IPS-18c (cell line): Measurements from ENCODE around the gene RBBP7.
"Not testable (repeated sequence)": the region's sequence is repeated elsewhere in the genome, so short reads cannot be mapped to it uniquely, and the experiment has no call there.

Experiments used
- H3K4me3 ChIP-seq: 2 replicates; pipeline ENCODE4 v1.7.0; 2013; ENCODE audit warnings: low read depth, mild to moderate bottlenecking, low read length, moderate library complexity; ENCODE audit not compliant: insufficient read depth
- H3K9me3 ChIP-seq: one replicate; pipeline ENCODE4 v1.6.1; 2013; ENCODE audit warnings: mild to moderate bottlenecking, low read length, moderate library complexity; ENCODE audit not compliant: control insufficient read depth, insufficient read depth

Gene RBBP7

DNA sequence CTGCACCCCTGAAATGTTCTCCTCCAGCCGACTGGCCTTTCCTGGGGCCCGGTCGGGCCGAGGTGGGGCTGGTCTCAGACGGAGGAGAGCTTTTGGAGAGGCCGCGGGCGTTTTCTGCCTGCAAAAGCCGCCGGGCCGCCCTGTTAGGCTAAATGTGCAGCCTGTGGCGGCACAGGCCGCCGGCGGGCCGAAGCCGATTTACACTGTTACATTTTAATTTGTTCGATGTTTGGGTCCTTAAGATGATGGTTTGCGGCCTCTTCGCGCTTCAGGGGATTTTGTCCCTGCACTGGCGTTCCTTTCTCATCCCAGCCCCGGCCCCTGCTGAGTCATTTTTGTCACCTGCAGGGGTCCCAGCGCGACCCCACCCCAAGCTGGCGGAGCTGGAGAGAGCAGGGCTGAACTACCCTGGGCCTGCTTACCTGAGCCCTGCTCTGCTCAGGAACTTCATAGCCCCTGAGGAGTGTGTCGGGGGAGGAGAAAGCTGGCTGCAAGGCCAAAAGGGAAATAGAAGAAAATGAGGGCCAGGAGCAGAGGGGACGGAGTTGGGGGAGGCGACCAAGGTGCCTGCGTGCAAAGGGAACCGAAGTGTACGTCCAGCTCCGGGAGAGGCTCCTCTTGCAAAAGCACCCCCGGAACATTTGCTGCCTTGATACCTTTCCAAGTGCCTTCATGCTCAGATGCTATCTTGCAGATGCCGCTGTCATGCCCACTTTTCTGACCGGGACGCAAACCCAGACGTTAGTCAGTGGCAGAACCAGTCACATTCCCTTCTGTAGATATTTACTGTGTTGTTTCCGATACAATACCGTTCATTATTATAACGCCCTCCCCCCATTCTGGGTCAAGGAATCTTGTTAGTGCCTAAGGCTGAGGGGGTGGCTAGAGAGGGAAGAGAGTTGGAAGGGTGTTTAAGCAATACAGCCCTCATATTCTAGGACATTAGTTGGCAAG lies 977 bp upstream of the RBBP7 start:
- peak overlapping the region; percentile 84 for H3K4me3 ChIP-seq
- H3K9me3 ChIP-seq: peaks cover 5% of the 10 kb centered on the region

DNA sequence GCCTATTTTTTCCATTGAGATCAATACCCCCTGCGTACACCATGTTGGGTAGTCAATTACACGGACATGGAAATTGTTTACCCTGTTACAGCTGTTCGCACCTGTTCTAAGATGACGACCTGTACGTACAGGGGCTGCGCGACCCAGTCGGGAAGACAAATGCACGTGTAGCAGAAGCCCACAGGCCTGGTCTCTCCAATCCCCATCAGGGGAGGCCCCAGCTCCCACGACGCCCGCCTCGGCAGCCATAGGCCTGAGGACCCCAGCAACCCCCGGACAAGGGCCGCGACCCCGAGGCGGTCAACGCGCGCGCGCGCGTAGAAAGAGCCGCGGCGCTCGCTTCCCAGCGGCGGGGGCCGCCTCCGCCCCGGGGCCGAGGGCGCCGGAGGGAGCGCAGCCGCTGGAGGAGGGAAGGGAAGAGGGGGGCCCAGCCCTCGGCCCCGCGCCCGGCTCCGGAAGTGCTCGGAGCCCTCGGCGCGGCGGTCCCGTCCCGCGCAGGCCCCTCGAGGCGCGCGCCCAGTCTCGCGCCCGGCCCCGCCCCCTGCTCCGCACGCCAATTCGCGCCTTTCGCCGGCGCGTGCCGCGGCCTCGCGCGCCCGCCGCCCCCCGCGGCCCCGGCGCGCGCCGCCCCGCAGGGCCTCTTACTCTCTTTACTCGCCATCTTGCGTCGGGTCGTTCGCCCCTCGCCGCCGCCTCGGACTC lies 618 bp downstream of the RBBP7 start:
- H3K9me3 ChIP-seq: peaks cover 5% of the 10 kb centered on the region
- peak overlapping the region; percentile 92 for H3K4me3 ChIP-seq

DNA sequence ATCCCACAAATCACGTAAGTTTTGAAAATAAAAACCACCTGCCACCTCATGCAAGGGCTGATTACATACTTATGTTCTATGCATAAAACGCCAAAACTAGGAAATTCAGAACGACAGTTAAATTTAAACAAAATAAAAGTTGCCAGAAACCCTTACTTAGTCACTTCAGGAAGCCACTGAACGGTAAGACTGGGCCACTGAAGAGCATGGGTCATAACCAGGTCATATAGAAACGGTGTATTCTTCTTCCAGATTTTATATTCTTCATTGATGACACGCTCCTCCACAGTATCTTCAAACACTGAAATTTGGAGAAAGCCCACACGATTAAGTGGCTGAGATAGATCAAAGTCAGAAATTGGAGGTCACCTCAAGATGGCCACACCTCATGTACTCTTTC lies 1.2 kb downstream of the RBBP7 start:
- Histone ChIP-seq H3K4me3 (peak overlapping the region; percentile 92), H3K9me3 (peaks cover 5% of the 10 kb centered on the region)

DNA sequence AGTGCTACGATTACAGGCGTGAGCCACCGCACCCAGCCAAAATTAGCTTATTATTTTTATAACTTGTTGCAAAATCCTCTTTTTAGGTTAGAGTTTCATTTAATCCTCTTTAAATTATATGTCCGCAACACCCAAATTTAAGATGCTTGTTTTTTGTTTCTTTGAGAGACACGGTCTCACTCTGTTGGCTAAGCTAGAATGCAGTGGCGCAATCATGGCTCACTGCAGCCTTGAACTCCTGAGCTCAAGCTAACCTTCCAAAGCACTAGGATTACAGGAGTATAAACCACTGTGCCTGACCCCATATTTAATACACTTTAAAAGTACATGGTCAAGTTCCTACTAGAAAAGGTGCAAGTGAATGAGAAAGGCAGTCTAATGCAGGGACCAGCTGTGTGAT lies 2.2 kb downstream of the RBBP7 start:
- Histone ChIP-seq H3K9me3 (peaks cover 5% of the 10 kb centered on the region), H3K4me3 (no peak overlapping the region)

DNA sequence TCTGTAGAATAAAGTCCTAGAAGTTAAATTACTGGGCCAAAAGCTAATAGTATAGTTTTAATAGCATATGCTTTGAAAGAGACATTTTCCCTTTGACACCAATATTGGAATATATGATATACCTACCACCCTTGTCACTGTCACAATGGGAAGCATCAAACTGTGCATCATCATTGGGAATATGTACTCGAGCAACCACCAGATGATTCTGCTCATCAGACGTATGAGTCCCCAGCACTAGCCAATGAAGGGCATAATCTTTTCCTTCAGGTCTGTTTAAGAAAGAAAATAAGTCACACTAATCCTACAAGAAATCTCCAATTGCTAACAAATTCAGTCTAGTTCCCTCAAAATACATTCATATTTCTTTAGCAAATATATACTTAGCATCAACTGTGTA lies 7.3 kb downstream of the RBBP7 start:
- Histone ChIP-seq H3K9me3 (peaks cover 2% of the 10 kb centered on the region), H3K4me3 (no peak overlapping the region)

DNA sequence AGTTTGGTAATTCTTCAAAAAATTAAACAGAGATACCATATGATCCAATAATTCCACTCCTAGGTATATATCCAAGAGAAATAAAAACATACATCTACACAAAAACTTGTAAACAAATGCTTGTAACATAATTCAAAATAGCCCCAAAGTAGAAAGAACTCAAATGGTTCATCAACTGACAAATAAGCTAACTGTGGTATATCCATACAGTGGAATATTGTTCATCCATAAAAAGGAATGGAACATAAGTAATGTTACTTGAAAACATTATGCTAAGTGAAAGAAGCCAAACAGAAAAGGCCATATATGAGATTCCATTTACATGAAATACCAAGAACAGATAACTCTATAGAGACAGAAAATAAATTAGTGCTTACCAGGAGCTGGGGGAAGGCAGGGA lies 13.4 kb downstream of the RBBP7 start:
- H3K9me3 ChIP-seq: peaks cover 2% of the 10 kb centered on the region
- no peak overlapping the region for H3K4me3 ChIP-seq

DNA sequence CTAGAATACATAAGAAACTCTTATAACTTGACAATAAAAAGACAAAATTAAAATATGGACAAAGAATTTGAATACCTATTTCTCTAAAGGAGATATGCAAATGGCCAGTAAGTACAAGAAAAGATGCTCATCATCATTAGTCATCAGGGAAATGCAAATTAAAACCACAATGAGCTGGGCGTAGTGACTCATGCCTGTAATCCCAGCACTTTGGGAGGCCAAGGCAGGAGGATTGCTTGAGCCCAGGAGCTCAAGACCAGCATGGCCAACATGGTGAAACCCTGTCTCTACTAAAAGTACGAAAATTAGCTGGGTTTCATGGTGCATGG lies 14.1 kb downstream of the RBBP7 start:
- not testable (repeated sequence) for H3K4me3 ChIP-seq, H3K9me3 ChIP-seq

DNA sequence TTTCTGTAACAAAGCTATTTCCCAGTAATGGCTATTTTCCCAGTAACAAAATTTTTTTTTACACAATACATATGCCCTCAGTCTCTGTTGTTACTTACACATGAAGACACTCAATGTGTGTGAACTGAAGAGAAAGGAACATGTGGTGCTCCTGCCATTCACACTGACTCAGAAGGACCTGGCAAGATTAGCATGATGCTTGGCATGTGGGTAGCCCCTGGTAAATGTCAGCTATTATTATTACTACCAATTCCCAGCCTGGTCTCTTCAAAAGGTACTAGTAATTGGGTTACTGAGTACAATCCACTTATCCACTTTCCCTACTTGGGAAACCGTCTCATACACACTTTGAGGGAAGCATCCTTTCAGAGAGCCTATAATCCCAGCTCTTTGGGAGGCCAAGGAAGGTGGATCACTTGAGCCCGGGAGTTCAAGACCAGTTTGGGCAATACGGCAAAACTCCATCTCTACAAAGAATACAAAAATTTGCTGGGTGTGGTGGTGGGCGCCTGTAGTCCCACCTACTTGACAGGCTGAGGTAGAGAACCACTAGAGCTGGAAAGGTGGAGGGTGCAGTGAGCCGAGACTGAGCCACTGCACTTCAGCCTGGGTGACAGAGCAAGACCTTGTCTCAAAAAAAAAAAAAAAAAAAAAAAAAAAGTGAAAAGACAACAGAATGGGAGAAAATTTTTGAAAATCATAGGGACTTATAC lies 14.6 kb downstream of the RBBP7 start:
- Histone ChIP-seq H3K9me3 (peaks cover 2% of the 10 kb centered on the region), H3K4me3 (no peak overlapping the region)

DNA sequence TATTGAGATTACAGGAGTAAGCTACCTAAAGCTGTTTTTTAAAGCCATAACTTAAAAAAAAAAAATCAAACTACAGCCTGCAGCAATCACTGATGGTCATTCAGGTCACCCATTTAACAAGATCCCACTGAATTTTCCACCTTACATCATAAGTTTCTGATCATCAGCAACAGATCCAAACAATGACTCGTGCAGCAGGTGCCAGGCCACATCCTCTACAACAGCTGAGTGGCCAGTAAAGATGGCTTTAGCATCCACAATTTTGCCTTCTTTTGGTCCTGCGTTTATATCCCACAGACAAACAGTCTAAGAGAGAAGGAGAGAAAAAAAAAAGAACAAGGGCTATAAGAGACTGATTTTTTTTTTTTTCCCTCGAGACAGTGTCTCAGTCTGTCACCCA lies 16.6 kb downstream of the RBBP7 start:
- no peaks in the 10 kb centered on the region for H3K9me3 ChIP-seq
- no peak overlapping the region for H3K4me3 ChIP-seq

DNA sequence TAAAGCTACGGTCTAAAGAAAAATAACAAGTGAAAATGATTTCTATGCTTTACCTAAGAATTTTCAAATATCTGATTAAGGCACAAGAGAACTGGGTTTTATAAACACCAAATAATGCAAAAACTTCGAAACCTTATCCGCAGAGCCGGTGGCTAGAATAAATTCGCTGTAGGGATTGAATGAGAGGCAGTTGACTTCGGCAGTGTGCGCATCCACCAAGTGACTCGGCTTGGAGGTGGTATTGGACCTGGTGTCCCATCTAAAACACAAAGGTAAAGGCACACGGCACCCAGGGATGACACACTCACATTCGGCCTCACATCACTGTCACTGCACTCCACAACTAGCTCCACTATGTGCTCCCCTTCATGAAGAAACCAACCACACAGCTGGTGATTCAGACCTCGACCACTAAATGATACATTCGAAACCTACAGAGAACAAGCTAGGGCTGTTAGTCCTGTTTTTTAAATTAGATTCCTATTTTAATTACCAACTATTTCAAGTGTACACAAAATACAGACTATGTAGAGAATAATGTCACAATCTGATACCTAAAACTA lies 17.5 kb downstream of the RBBP7 start:
- H3K9me3 ChIP-seq: no peaks in the 10 kb centered on the region
- no peak overlapping the region for H3K4me3 ChIP-seq

DNA sequence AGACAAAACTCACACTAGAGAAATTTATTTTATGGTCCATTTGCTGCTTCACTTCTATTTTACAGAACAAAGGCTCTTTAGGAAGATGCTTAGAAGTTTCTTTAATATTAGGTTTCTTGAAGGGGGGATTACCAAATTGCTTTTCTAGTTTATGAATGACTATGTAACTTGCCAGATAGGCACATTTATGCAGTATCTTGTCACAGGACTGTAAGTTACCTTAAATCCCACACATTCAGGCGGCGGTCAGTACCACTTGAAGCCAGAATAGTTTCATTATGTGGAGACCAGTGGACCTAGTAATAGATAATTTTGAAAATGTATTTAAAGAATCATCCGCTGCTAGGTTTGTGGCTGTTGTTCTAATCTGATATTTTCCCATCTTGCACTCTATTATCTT lies 18.3 kb downstream of the RBBP7 start:
- no peak overlapping the region for H3K4me3 ChIP-seq
- H3K9me3 ChIP-seq: no peaks in the 10 kb centered on the region

DNA sequence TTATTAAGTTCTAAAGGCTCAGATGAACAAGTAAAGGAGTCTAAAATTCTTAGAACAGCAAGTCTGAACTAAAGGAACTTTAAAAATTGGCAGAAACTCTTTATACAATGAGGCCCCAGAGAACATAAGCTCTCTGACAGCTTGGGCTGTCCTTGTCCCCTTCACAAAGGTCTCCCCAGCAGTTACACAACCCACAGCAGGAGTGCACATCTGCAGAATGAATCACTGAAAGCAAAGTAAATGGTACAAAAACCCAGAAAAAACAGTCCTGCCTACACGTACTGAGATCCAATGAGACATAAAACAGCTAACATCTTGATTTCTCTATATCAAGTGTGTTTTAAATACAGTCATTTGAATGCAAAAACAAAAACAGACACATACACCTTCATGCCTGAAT lies 18.7 kb downstream of the RBBP7 start:
- H3K9me3 ChIP-seq: no peaks in the 10 kb centered on the region

DNA sequence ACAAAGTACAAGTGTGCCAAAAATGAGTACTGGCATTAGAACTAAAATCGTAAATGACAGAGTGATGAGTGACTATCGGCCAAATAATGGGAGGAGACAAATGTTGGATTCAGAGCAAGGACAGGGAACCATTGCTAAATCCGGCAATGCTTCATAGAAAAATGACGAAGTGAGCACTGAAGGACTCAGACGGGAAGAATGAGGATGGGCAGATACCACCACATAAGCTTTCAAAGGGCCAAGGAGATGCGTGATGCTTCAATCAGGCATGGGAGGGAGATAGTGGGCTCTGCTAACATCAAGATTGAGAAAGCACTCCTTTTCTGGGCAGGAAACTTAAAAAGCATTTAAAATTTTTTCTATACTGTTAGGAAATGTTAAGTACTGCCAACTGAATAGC lies 21.6 kb downstream of the RBBP7 start:
- no peaks in the 10 kb centered on the region for H3K9me3 ChIP-seq
- H3K4me3 ChIP-seq: no peak overlapping the region

More for the DNA sequence above, 18.7 kb downstream of the RBBP7 start:
- H3K4me3 ChIP-seq: no peak overlapping the region

DNA sequence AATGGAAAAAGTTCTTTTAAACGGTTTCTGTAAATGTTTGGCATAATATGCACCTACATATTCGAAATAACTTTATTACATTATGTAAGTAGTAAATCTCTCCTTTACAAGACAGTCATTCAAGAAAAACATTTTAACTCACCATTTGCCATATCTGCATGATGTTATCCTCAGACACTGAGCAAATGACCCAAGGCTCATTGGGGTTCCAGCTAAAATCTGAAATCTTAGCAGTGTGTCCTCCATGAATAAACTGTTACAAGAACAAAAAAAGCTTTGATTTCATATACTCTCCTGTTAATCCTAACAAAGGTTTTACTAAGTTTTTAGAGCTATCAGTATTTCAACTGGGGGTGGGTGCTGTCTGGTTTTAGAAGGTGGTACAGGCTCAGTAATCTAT lies 24.5 kb downstream of the RBBP7 start:
- Histone ChIP-seq H3K9me3 (no peaks in the 10 kb centered on the region), H3K4me3 (no peak overlapping the region)

DNA sequence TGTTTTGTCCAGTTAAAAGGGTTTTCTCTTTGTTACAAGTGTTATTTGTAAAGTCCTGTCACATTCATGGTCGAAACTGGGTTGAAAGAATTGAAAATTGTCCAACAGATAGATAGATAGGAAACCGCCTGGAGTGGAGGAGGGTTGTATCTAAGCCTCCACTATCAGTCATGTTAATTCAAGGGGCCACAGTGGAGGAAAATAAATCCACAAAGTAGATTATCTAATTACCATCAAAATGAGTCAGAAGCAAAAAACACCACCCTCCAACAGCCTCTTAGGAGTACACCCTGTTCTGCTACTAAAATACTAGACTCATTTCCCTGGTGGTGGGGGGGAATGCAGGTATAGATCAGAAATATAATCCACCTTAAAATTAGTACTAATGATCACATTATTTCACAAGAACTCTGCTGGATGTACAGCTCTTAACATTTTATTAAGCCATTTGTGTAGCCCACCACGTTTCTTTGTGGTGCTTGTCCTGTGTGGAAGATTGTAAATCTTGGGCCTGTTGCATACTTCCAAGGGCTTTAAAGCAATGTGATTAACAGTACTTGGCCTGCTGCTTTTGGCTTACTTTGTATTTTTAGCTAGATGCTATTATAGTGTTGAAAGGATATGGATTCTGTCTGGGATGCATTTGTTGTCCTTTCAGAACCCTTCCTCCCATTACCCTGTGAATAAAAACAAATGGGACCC lies 26.8 kb downstream of the RBBP7 start:
- Histone ChIP-seq H3K9me3 (no peaks in the 10 kb centered on the region), H3K4me3 (no peak overlapping the region)

DNA sequence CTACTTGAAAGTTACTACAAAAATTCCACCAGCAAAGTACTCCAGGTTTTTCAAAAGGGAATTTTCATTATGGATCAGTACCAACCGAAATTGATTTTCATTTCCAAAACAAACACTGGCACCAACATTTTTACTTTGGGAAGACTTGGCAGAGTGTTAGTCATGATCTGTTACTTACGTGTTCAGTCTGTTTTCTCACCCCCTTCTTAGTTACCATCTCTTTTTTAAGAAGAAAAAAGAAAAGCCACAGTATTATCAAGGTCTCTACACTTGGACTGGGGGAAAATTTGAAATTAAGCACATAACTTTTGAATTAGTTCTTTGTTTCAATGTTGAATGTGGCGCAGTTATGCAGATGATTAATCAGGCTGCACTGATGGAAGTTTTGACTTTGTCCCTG lies 27.5 kb downstream of the RBBP7 start:
- H3K4me3 ChIP-seq: no peak overlapping the region
- no peaks in the 10 kb centered on the region for H3K9me3 ChIP-seq

DNA sequence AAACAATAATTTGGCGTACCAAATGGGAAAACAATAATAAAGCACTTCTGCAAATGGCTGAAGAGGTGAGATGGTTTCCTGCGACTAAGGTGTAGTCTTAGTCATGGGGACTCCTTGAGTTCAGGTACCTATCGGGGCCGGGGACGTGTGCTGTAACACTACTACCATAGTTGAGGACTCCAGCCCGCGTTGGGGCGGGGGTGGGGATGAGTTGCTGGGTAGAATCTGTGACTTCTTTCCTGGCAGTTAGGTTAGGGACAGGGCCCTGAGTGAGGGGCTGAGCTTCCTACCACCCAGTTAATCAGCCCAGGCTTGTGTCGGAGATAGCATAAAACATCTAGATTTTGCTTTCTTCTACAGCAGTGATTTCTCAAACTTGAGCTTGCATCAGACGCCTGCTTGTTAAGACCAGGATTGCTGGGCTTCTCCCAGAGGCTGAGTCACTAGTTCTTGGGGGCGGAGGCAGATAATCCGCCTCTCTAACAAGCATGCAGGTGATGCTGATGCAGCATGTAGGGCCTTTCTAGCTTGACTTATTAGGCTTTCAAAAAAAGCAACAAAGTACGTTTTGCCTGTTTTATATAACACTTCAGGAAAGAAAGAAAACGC lies 30.2 kb downstream of the RBBP7 start:
- Histone ChIP-seq H3K9me3 (no peaks in the 10 kb centered on the region), H3K4me3 (no peak overlapping the region)
